Transverse colon (tissue), 4 donors: Measurements from ENCODE around the gene ATAD1.
"Not testable (repeated sequence)": the region's sequence is repeated elsewhere in the genome, so short reads cannot be mapped to it uniquely, and the experiment has no call there.

Experiments
- CTCF ChIP-seq, 5 experiments: fragments of 200-600 bp in 3 of 5; fragments of 450-650 bp in 2 of 5; sonication (generic) in 3 of 5; IDR thresholded peaks; 1 replicate in 2 of 5; 2 replicates in 3 of 5; pipeline ENCODE4 v1.5.1; 2016 to 2017; ENCODE audit warnings: antibody characterized with exemption in 5 of 5, inconsistent platforms in 3 of 5, mild to moderate bottlenecking in 2 of 5, moderate library complexity in 1 of 5
- EP300 ChIP-seq: sonication (generic); formaldehyde crosslinking; IDR thresholded peaks from one replicate; pipeline ENCODE4 v1.6.1; 2017; ENCODE audit warnings: antibody characterized with exemption, low read depth
- POLR2AphosphoS5 ChIP-seq, 3 donors: sonication (generic); formaldehyde crosslinking; IDR thresholded peaks; one replicate each; pipeline ENCODE4 v1.6.1; 2016; ENCODE audit warnings: antibody characterized with exemption in 3 of 3

DNA sequence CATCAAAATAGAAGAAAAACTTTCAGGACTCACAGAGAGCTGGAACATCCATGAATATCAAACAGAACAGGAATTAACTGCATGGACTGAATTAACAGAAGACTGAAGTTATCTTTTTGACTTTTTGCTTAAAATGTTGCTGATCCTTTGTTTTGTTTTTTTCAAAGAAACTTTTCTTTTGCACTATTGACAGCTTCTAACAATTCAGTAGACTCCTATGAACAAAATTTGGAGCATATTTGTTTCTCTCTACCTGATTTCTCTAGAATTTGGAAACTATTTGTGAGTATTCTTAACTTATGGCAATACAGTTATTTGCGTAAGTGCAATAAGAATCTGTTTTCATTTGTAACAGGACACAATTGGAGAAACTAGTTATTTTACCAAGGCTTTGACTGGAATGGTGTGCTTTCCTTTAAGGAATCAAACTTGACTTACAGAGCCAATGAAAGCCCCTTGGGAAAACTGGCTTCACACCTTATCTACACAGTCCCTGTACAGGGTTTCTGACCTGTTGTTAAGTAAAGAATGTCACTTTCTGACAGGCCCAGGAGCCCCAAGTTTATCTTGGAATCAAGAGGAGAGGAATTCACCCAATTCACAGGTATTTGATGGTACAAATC is 16.1 kb downstream of the ATAD1 start:
- TF ChIP-seq EP300; CTCF (IDR thresholded peaks at IDR 0.05); POLR2AphosphoS5 (IDR thresholded peaks at IDR 0.05): not testable (repeated sequence)
